MM.1S (cell line): Measurements from ENCODE around the gene RABGAP1L.

ENCODE experiments used
- DNase-seq: peaks from one replicate; pipeline ENCODE4 v3.0.0-alpha.2; 2015
- H2AFZ ChIP-seq: fragments of 300-600 bp; sonication (generic); 2 replicates; pipeline ENCODE4 v1.6.0; 2016; ENCODE audit warnings: antibody characterized with exemption, low read length
- H3F3A ChIP-seq: fragments of 300-600 bp; sonication (generic); 2 replicates; pipeline ENCODE4 v1.6.1; 2016; ENCODE audit warnings: mild to moderate bottlenecking, antibody characterized with exemption, low read length, moderate library complexity, mixed read lengths; ENCODE audit not compliant: insufficient read depth
- H3K27ac ChIP-seq: fragments of 300-600 bp; sonication (generic); 2 replicates; pipeline ENCODE4 v1.5.1; 2016; ENCODE audit warnings: mild to moderate bottlenecking, low read length
- H3K27me3 ChIP-seq: fragments of 300-600 bp; sonication (generic); replicated peaks from 2 replicates; pipeline ENCODE4 v1.6.0; 2016; ENCODE audit warnings: low read length; ENCODE audit not compliant: insufficient read depth
- H3K36me3 ChIP-seq: fragments of 300-600 bp; sonication (generic); replicated peaks from 2 replicates; pipeline ENCODE4 v1.6.1; 2016; ENCODE audit warnings: mild to moderate bottlenecking, low read length, mixed read lengths; ENCODE audit not compliant: insufficient read depth
- H3K4me1 ChIP-seq: fragments of 300-600 bp; sonication (generic); 2 replicates; pipeline ENCODE4 v1.6.1; 2016; ENCODE audit warnings: low read length, mixed read lengths
- H3K4me2 ChIP-seq: fragments of 300-600 bp; sonication (generic); 2 replicates; pipeline ENCODE4 v1.6.0; 2016; ENCODE audit warnings: low read depth, low read length
- H3K4me3 ChIP-seq: fragments of 300-600 bp; sonication (generic); 2 replicates; pipeline ENCODE4 v1.5.1; 2016; ENCODE audit warnings: low read length, mixed read lengths
- H3K79me2 ChIP-seq: fragments of 300-600 bp; sonication (generic); 2 replicates; pipeline ENCODE4 v1.6.1; 2016; ENCODE audit warnings: mixed run types, low read length, mixed read lengths
- H3K9ac ChIP-seq: fragments of 300-600 bp; sonication (generic); 2 replicates; pipeline ENCODE4 v1.6.1; 2016; ENCODE audit warnings: low read length, mixed read lengths
- H3K9me2 ChIP-seq: fragments of 300-600 bp; sonication (generic); replicated peaks from 2 replicates; pipeline ENCODE4 v1.6.1; 2016; ENCODE audit warnings: mild to moderate bottlenecking, low read length, mixed read lengths; ENCODE audit not compliant: insufficient read depth
- H3K9me3 ChIP-seq: fragments of 300-600 bp; sonication (generic); replicated peaks from 2 replicates; pipeline ENCODE4 v1.6.1; 2016; ENCODE audit warnings: mild to moderate bottlenecking, low read length, mixed read lengths; ENCODE audit not compliant: insufficient read depth
- H4K20me1 ChIP-seq: fragments of 300-600 bp; sonication (generic); 2 replicates; pipeline ENCODE4 v1.6.1; 2016; ENCODE audit warnings: mild to moderate bottlenecking, low read length, moderate library complexity, mixed read lengths; ENCODE audit not compliant: insufficient read depth
- CTCF ChIP-seq: fragments of 300-600 bp; sonication (generic); IDR thresholded peaks from 2 replicates; pipeline ENCODE4 v1.5.1; 2016; ENCODE audit warnings: antibody characterized with exemption, low read length, mixed read lengths
- EZH2 ChIP-seq: fragments of 300-600 bp; sonication (generic); optimal IDR thresholded peaks from 2 replicates; pipeline ENCODE3; 2017; ENCODE audit warnings: low read depth, mild to moderate bottlenecking, antibody characterized with exemption, low read length, mixed read lengths
- EZH2phosphoT487 ChIP-seq: fragments of 300-600 bp; sonication (generic); IDR thresholded peaks from 2 replicates; pipeline ENCODE4 v1.6.1; 2018; ENCODE audit warnings: antibody characterized with exemption, low read length

Gene RABGAP1L

GRCh38 chr1:174966008-174966572 is 806.8 kb downstream of the RABGAP1L start:
- H3K4me3 ChIP-seq, result no peak overlapping the region
- peaks cover 71% of the 10 kb centered on the region for H3F3A ChIP-seq
- peaks cover 77% of the 10 kb centered on the region for H3K4me1 ChIP-seq
- no peaks in the 10 kb centered on the region for H3K79me2 ChIP-seq
- DNase-seq, result no peak
- no peak overlapping the region for H3K9ac ChIP-seq
- H3K9me3 ChIP-seq, result no peaks in the 10 kb centered on the region
- H3K4me2 ChIP-seq, result peak overlapping the region; percentile 19
- H3K27me3 ChIP-seq, result no peaks in the 10 kb centered on the region
- TF ChIP-seq EZH2phosphoT487, result no peak
- TF ChIP-seq CTCF, result no peak
- no peak for TF ChIP-seq EZH2
- no peaks in the 10 kb centered on the region for H4K20me1 ChIP-seq
- H3K9me2 ChIP-seq, result no peaks in the 10 kb centered on the region
- peak overlapping the region; percentile 51; the same call in 1 of the 2 replicates for H3K27ac ChIP-seq
- H3K36me3 ChIP-seq, result no peaks in the 10 kb centered on the region
- 0 out of 2 replicates have a peak overlapping the region, but pooled peaks have one; percentile 4 for H2AFZ ChIP-seq

GRCh38 chr1:174967845-174968705 is 808.8 kb downstream of the RABGAP1L start:
- peak overlapping the region; percentile 70 for H3K27ac ChIP-seq
- peaks cover 93% of the 10 kb centered on the region for H3K4me1 ChIP-seq
- peak overlapping the region; percentile 71 for H3K4me2 ChIP-seq
- no peaks in the 10 kb centered on the region for H4K20me1 ChIP-seq
- H3K27me3 ChIP-seq, result no peaks in the 10 kb centered on the region
- peaks cover 82% of the 10 kb centered on the region for H3F3A ChIP-seq
- no peaks in the 10 kb centered on the region for H3K36me3 ChIP-seq
- H2AFZ ChIP-seq, result no peak overlapping the region
- no peaks in the 10 kb centered on the region for H3K9me2 ChIP-seq
- peak overlapping the region; percentile 6; the same call in 1 of the 2 replicates for H3K4me3 ChIP-seq
- H3K9me3 ChIP-seq, result no peaks in the 10 kb centered on the region
- H3K9ac ChIP-seq, result peak overlapping the region; percentile 18
- DNase-seq, result peak; percentile 83
- no peaks in the 10 kb centered on the region for H3K79me2 ChIP-seq
- TF ChIP-seq CTCF (no peak), EZH2 (no peak)

- Histone ChIP-seq H4K20me1 (no peaks in the 10 kb centered on the region), H3K9me2 (no peaks in the 10 kb centered on the region), H3K36me3 (no peaks in the 10 kb centered on the region), H3F3A (peaks cover 74% of the 10 kb centered on the region), H3K9me3 (no peaks in the 10 kb centered on the region), H3K27ac (peak overlapping the region; percentile 70), H3K4me1 (peaks cover 86% of the 10 kb centered on the region), H3K4me3 (peak overlapping the region; percentile 25), H3K79me2 (no peaks in the 10 kb centered on the region), H3K27me3 (no peaks in the 10 kb centered on the region), H3K9ac (peak overlapping the region; percentile 18; the same call in 1 of the 2 replicates), H3K4me2 (peak overlapping the region; percentile 71), H2AFZ (no peak overlapping the region)
- peak; percentile 96 for DNase-seq
- TF ChIP-seq EZH2phosphoT487 (no peak), CTCF (no peak), EZH2 (no peak)
Measured at GRCh38 chr1:174968750-174969244, 809.5 kb downstream of the RABGAP1L start.
